Measurements from ENCODE around the gene TMSB10. TPM values are rescaled to one million over a fixed set of nuclear protein-coding genes. Genes with fewer than 3 reads are reported as not detected.
A peak's percentile ranks its signal among the peaks of the same experiment; 100 is the strongest.

TMSB10 gene
- total RNA-seq, 1 experiment from 2014 or later, result 1,437 TPM

- CTCF ChIA-PET, result no interaction called here
- intact Hi-C loops (cut with micrococcal nuclease; ENCODE audit: unreplicated experiment), result no loop called here
Observed at GRCh38 chr2:84878459-84878858, 27.0 kb upstream of the TMSB10 start.

GRCh38 chr2:84878896-84879583 is 26.4 kb upstream of the TMSB10 start:
- Mint-ChIP-seq H3K27me3 (ENCODE audit: unreplicated experiment) (peaks cover 64% of the 10 kb centered on the region), H3K27ac (ENCODE audit: unreplicated experiment) (no peak overlapping the region), H3K4me1 (ENCODE audit: low read depth, unreplicated experiment) (peaks cover 23% of the 10 kb centered on the region), H3K36me3 (ENCODE audit: insufficient read depth, unreplicated experiment) (peaks cover 20% of the 10 kb centered on the region), H3K9me3 (ENCODE audit: low read depth, unreplicated experiment) (no peaks in the 10 kb centered on the region), H3K4me3 (ENCODE audit: low read depth, unreplicated experiment) (no peak overlapping the region)
- DNase-seq, result no peak
- TF ChIP-seq CTCF (IDR thresholded peaks at IDR 0.05; ENCODE audit: unreplicated experiment), result no peak
- BruUV-seq (replicated peaks), result no TSS peak
- CTCF ChIA-PET, result interaction anchor here (0.7 to 0.9 kb wide), 2 partner anchors 23 to 107 kb away, joined by 3 to 8 read pairs; no protein-coding TSS in a partner anchor
- intact Hi-C loops (cut with micrococcal nuclease; ENCODE audit: unreplicated experiment), result no loop called here

More at GRCh38 chr2:84878459-84878858, 27.0 kb upstream of the TMSB10 start:
- Mint-ChIP-seq H3K27ac (ENCODE audit: unreplicated experiment) (no peak overlapping the region), H3K4me1 (ENCODE audit: low read depth, unreplicated experiment) (peaks cover 23% of the 10 kb centered on the region), H3K4me3 (ENCODE audit: low read depth, unreplicated experiment) (no peak overlapping the region), H3K27me3 (ENCODE audit: unreplicated experiment) (peaks cover 64% of the 10 kb centered on the region), H3K36me3 (ENCODE audit: insufficient read depth, unreplicated experiment) (peaks cover 20% of the 10 kb centered on the region), H3K9me3 (ENCODE audit: low read depth, unreplicated experiment) (no peaks in the 10 kb centered on the region)
- no TSS peak for BruUV-seq (replicated peaks)
- DNase-seq, result no peak
- no peak for TF ChIP-seq CTCF (IDR thresholded peaks at IDR 0.05; ENCODE audit: unreplicated experiment)

GRCh38 chr2:84879584-84880394 is 25.7 kb upstream of the TMSB10 start:
- BruUV-seq (replicated peaks), result no TSS peak
- Mint-ChIP-seq H3K9me3 (ENCODE audit: low read depth, unreplicated experiment) (no peaks in the 10 kb centered on the region), H3K36me3 (ENCODE audit: insufficient read depth, unreplicated experiment) (peaks cover 20% of the 10 kb centered on the region), H3K27me3 (ENCODE audit: unreplicated experiment) (peaks cover 61% of the 10 kb centered on the region), H3K4me3 (ENCODE audit: low read depth, unreplicated experiment) (peak overlapping the region; percentile 81), H3K27ac (ENCODE audit: unreplicated experiment) (no peak overlapping the region), H3K4me1 (ENCODE audit: low read depth, unreplicated experiment) (peaks cover 23% of the 10 kb centered on the region)
- TF ChIP-seq CTCF (IDR thresholded peaks at IDR 0.05; ENCODE audit: unreplicated experiment), result no peak
- intact Hi-C loops (cut with micrococcal nuclease; ENCODE audit: unreplicated experiment), result loop anchor here (5.0 kb wide), 2 partner anchors 72 to 382 kb away; no protein-coding TSS in a partner anchor
- DNase-seq, result no peak
- CTCF ChIA-PET, result interaction anchor here (0.7 to 0.9 kb wide), 2 partner anchors 24 to 106 kb away, joined by 3 to 8 read pairs; no protein-coding TSS in a partner anchor

GRCh38 chr2:84880395-84880644 is 25.1 kb upstream of the TMSB10 start:
- DNase-seq, result no peak
- peaks cover 20% of the 10 kb centered on the region for H3K36me3 Mint-ChIP-seq (ENCODE audit: insufficient read depth, unreplicated experiment)
- CTCF ChIA-PET, result no interaction called here
- H3K4me1 Mint-ChIP-seq (ENCODE audit: low read depth, unreplicated experiment), result peaks cover 23% of the 10 kb centered on the region
- BruUV-seq (replicated peaks), result no TSS peak
- H3K27me3 Mint-ChIP-seq (ENCODE audit: unreplicated experiment), result peaks cover 55% of the 10 kb centered on the region
- no peak overlapping the region for H3K27ac Mint-ChIP-seq (ENCODE audit: unreplicated experiment)
- no peaks in the 10 kb centered on the region for H3K9me3 Mint-ChIP-seq (ENCODE audit: low read depth, unreplicated experiment)
- no peak for TF ChIP-seq CTCF (IDR thresholded peaks at IDR 0.05; ENCODE audit: unreplicated experiment)
- H3K4me3 Mint-ChIP-seq (ENCODE audit: low read depth, unreplicated experiment), result peak overlapping the region; percentile 81
- intact Hi-C loops (cut with micrococcal nuclease; ENCODE audit: unreplicated experiment), result loop anchor here (5.0 kb wide), 2 partner anchors 73 to 383 kb away; no protein-coding TSS in a partner anchor
